CD4-positive, CD25-positive, alpha-beta regulatory T cell (primary cell): ENCODE measurements around the gene APOBEC3B. TPM values are rescaled to one million over a fixed set of nuclear protein-coding genes. Genes with fewer than 3 reads are reported as not detected.

ENCODE experiments used
- ATAC-seq, 2 donors: fragments of 150-1000 bp; cut with Tn5 transposase; one replicate each; pipeline ENCODE4 v1.10.0; 2021; ENCODE audit warnings: low read depth in 2 of 2, moderate number of reproducible peaks in 2 of 2, moderate library complexity in 1 of 2
- DNase-seq, 3 donors: peaks; one replicate each; pipeline versions ENCODE4 v3.0.0 to v3.0.0-alpha.2; 2012 to 2022; ENCODE audit warnings: mixed read lengths in 1 of 3
- H3K27ac ChIP-seq: one replicate; pipeline ENCODE4 v1.7.0; 2013; ENCODE audit warnings: mild to moderate bottlenecking, low read length; ENCODE audit not compliant: insufficient read depth, poor library complexity, severe bottlenecking
- H3K27me3 ChIP-seq: one replicate; pipeline ENCODE4 v1.7.0; 2013; ENCODE audit warnings: low read length; ENCODE audit not compliant: control insufficient read depth, insufficient read depth
- H3K36me3 ChIP-seq: one replicate; pipeline ENCODE4 v1.7.0; 2013; ENCODE audit warnings: mild to moderate bottlenecking, low read length, moderate library complexity; ENCODE audit not compliant: control insufficient read depth, insufficient read depth
- H3K4me1 ChIP-seq: 2 replicates; pipeline ENCODE4 v1.7.0; 2013; ENCODE audit warnings: mild to moderate bottlenecking, low read length; ENCODE audit not compliant: insufficient read depth, control insufficient read depth, poor library complexity, severe bottlenecking
- H3K4me3 ChIP-seq: one replicate; pipeline ENCODE4 v1.7.0; 2013; ENCODE audit warnings: low read depth, mild to moderate bottlenecking, low read length, moderate library complexity
- H3K9me3 ChIP-seq, 2 experiments: 1 replicate in 1 of 2; 2 replicates in 1 of 2; pipeline ENCODE4 v1.7.0; 2013; ENCODE audit warnings: low read length in 2 of 2, mild to moderate bottlenecking in 1 of 2, moderate library complexity in 1 of 2; ENCODE audit not compliant: control insufficient read depth in 2 of 2
- H3K27ac Mint-ChIP-seq, 3 donors: one replicate each; pipeline ENCODE4 v1.8.0; 2020 to 2022; ENCODE audit warnings: mild to moderate bottlenecking in 3 of 3, mixed read lengths in 3 of 3, moderate library complexity in 2 of 3
- H3K27me3 Mint-ChIP-seq: one replicate; pipeline ENCODE4 v1.8.0; 2022; ENCODE audit warnings: mild to moderate bottlenecking, mixed read lengths
- H3K36me3 Mint-ChIP-seq: one replicate; pipeline ENCODE4 v1.8.0; 2020; ENCODE audit warnings: mixed read lengths
- H3K4me1 Mint-ChIP-seq, 4 donors: one replicate each; pipeline ENCODE4 v1.8.0; 2020 to 2022; ENCODE audit warnings: mixed read lengths in 4 of 4, mild to moderate bottlenecking in 1 of 4
- H3K4me3 Mint-ChIP-seq, 4 donors: one replicate each; pipeline ENCODE4 v1.8.0; 2020 to 2022; ENCODE audit warnings: mild to moderate bottlenecking in 4 of 4, mixed read lengths in 4 of 4, moderate library complexity in 3 of 4
- H3K9me3 Mint-ChIP-seq, 7 donors: one replicate each; pipeline ENCODE4 v1.8.0; 2020 to 2022; ENCODE audit warnings: mixed read lengths in 7 of 7, mild to moderate bottlenecking in 3 of 7, moderate library complexity in 2 of 7
- polyA plus RNA-seq, 4 donors: library from polyadenylated mRNA; unstranded; fragments of 300-500 nt; fragmentation: Illumina TruSeq; gene quantifications; one replicate each; pipeline ENCODE4 v1.2.3, GENCODE V29; 2021
- total RNA-seq: library from RNA; stranded (reverse); gene quantifications from one replicate; pipeline ENCODE4 v1.2.3, GENCODE V29; 2022

The APOBEC3B gene
- total RNA-seq (2.1 TPM), polyA plus RNA-seq (1 to 10 TPM in 2 of 4 donors, under 1 TPM in 2; 0.17 to 1.4 (median 1.1) TPM)

DNA sequence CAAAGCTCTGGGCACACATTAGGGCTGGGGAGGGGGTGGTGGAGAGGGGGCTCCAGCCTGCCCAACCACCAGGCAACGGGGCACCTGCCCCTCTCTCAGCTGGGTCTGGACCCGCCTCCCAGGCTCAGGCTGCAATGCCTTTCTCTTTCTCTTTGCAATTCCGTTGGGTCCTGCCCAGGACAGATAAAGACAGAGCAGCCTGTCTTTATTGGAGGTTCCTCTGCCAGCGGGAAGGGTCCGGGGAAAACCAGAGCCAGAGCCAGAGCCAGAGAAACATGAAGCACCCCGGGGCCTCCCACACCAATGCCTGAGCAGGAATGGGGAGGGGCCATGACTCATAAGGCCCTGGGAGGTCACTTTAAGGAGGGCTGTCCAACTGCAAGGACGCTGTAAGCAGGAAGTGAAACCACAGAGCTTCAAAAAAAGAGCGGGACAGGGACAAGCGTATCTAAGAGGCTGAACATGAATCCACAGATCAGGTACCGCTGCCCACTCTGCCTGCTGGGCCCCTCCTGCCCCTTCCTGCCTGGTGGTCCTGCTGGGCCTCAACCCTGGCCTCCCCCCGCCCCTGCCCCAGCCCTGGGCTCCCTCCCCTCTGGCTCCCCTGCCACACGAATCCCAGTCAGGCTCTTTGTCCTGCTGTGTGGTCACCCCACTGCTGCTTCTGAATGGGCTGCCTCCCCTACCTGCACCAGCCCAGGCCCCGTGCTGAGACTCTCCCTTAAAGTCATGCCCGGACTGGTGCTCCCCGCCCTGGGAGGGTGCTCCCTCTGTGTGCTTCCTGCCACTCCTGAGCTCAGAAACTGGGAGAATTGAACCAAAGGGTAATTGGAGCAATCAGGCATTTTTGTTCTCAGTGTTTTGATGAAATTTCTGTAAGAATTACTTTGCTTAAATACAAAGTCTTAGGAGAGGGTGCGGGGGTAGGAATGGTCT lies at the start of gene APOBEC3B:
TSS of gene APOBEC3B (plus strand) at position 356 of the 936 bp plus-strand sequence. CDS start at position 463, 107 bp downstream.
- peak within 1 kb of the TSS; percentile 26 for H3K4me3 ChIP-seq
- H3K36me3 Mint-ChIP-seq = peaks cover 4% of the 10 kb centered on the region

DNA sequence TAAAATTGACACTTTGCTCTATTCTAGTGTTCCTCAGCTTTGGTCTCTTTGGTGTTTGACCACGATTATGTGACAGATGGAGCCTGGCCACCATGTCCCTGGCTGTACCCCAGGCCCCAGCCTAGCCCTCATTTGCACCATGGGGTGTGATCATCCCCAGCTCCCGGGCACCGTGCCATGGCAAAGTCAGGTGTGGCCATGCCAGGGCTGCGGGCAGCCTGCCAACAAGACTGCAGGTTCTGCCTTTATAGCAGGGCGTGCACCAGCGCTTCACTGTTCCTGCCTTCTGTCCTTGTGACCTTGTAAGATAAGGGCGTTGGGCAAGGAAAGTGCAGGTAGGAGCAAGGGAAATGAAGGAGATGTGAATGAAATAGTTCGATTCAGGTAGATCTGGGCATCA lies 47.1 kb upstream of the APOBEC3B start:
- H3K27ac Mint-ChIP-seq = no peak overlapping the region
- Histone ChIP-seq H3K27me3 (no peaks in the 10 kb centered on the region), H3K36me3 (no peaks in the 10 kb centered on the region), H3K4me1 (no peaks in the 10 kb centered on the region), H3K27ac (no peak overlapping the region), H3K9me3 (no peaks in the 10 kb centered on the region), H3K4me3 (no peak overlapping the region)
- no peaks in the 10 kb centered on the region for H3K36me3 Mint-ChIP-seq
- peaks cover 0 to 1% (median 0%) of the 10 kb centered on the region in 7 donors for H3K9me3 Mint-ChIP-seq
- no peak for ATAC-seq
- H3K27me3 Mint-ChIP-seq = peaks cover 19% of the 10 kb centered on the region
- H3K4me1 Mint-ChIP-seq = no peaks in the 10 kb centered on the region
- H3K4me3 Mint-ChIP-seq = no peak overlapping the region
- DNase-seq = no peak

More for the DNA sequence above, at the start of gene APOBEC3B:
- Mint-ChIP-seq H3K4me3 (peak within 1 kb of the TSS; percentile 59 to 97 (median 88)), H3K9me3 (peaks cover 0 to 9% (median 1%) of the 10 kb centered on the region in 7 donors), H3K27me3 (peaks cover 18% of the 10 kb centered on the region), H3K27ac (peak within 1 kb of the TSS in 2 of 3 donors; percentile 84 to 91), H3K4me1 (peaks cover 4 to 45% (median 21%) of the 10 kb centered on the region in 4 donors)
- Histone ChIP-seq H3K4me1 (peaks cover 19% of the 10 kb centered on the region), H3K36me3 (no peaks in the 10 kb centered on the region), H3K9me3 (no peaks in the 10 kb centered on the region), H3K27me3 (no peaks in the 10 kb centered on the region), H3K27ac (no peak within 1 kb of the TSS)
- DNase-seq (peak; percentile 23 to 88 (median 43)), ATAC-seq (peak; percentile 40 to 46)

- DNase-seq (no peak), ATAC-seq (no peak)
- Mint-ChIP-seq H3K27ac (no peak overlapping the region), H3K4me3 (no peak overlapping the region), H3K27me3 (peaks cover 16% of the 10 kb centered on the region), H3K4me1 (no peaks in the 10 kb centered on the region), H3K9me3 (peaks cover 0 to 1% (median 0%) of the 10 kb centered on the region in 7 donors), H3K36me3 (no peaks in the 10 kb centered on the region)
- no peaks in the 10 kb centered on the region for H3K27me3 ChIP-seq
- H3K4me1 ChIP-seq = no peaks in the 10 kb centered on the region
- H3K36me3 ChIP-seq = no peaks in the 10 kb centered on the region
- H3K4me3 ChIP-seq = no peak overlapping the region
- no peaks in the 10 kb centered on the region for H3K9me3 ChIP-seq
- H3K27ac ChIP-seq = no peak overlapping the region
Measured at GRCh38 chr22:38935616-38936015, 46.5 kb upstream of the APOBEC3B start.

GRCh38 chr22:38936562-38936961 lies 45.6 kb upstream of the APOBEC3B start:
- Mint-ChIP-seq H3K9me3 (peaks cover 0 to 1% (median 0%) of the 10 kb centered on the region in 7 donors), H3K4me3 (no peak overlapping the region), H3K36me3 (no peaks in the 10 kb centered on the region), H3K4me1 (peaks cover 2 to 7% (median 5%) of the 10 kb centered on the region in 4 donors), H3K27me3 (peaks cover 21% of the 10 kb centered on the region), H3K27ac (no peak overlapping the region)
- Histone ChIP-seq H3K9me3 (no peaks in the 10 kb centered on the region), H3K27me3 (no peaks in the 10 kb centered on the region), H3K4me3 (no peak overlapping the region), H3K4me1 (peaks cover 7% of the 10 kb centered on the region), H3K27ac (no peak overlapping the region), H3K36me3 (no peaks in the 10 kb centered on the region)
- ATAC-seq (no peak), DNase-seq (no peak)

DNA sequence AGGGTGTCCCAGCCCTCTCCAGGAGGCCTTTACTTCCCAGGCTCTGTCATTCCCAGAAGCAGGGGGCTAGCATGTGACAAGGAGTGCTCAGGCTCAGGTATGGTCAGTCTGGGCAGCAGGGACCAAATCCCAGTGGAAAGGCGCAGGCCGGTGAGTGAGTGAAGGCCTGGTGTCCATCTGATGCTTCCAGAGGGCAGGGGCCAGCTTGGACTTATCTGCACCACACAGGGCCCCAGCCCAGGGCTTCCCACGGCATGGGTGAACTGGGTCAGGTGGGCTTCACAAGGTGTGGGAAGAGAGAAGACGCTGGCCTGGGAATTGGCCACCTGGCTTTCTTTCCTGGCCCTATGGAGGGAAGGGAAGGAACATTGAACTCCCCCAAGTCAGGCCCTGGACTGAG lies 45.1 kb upstream of the APOBEC3B start:
- peaks cover 7 to 12% (median 10%) of the 10 kb centered on the region in 4 donors for H3K4me1 Mint-ChIP-seq
- Histone ChIP-seq H3K27me3 (no peaks in the 10 kb centered on the region), H3K4me1 (peaks cover 9% of the 10 kb centered on the region), H3K27ac (no peak overlapping the region), H3K9me3 (no peaks in the 10 kb centered on the region), H3K36me3 (no peaks in the 10 kb centered on the region), H3K4me3 (no peak overlapping the region)
- DNase-seq (no peak), ATAC-seq (no peak)
- no peak overlapping the region for H3K4me3 Mint-ChIP-seq
- no peak overlapping the region for H3K27ac Mint-ChIP-seq
- peaks cover 24% of the 10 kb centered on the region for H3K27me3 Mint-ChIP-seq
- no peaks in the 10 kb centered on the region for H3K36me3 Mint-ChIP-seq
- peaks cover 0 to 1% (median 0%) of the 10 kb centered on the region in 7 donors for H3K9me3 Mint-ChIP-seq

- Histone ChIP-seq H3K27me3 (no peaks in the 10 kb centered on the region), H3K4me3 (no peak overlapping the region), H3K27ac (no peak overlapping the region), H3K9me3 (no peaks in the 10 kb centered on the region), H3K4me1 (peaks cover 9% of the 10 kb centered on the region), H3K36me3 (no peaks in the 10 kb centered on the region)
- Mint-ChIP-seq H3K9me3 (peaks cover 0 to 1% (median 0%) of the 10 kb centered on the region in 7 donors), H3K4me3 (no peak overlapping the region), H3K36me3 (no peaks in the 10 kb centered on the region), H3K27ac (no peak overlapping the region), H3K27me3 (peaks cover 21% of the 10 kb centered on the region), H3K4me1 (peaks cover 9 to 14% (median 11%) of the 10 kb centered on the region in 4 donors)
- DNase-seq (no peak), ATAC-seq (no peak)
Measured at GRCh38 chr22:38937541-38937940, 44.6 kb upstream of the APOBEC3B start.

DNA sequence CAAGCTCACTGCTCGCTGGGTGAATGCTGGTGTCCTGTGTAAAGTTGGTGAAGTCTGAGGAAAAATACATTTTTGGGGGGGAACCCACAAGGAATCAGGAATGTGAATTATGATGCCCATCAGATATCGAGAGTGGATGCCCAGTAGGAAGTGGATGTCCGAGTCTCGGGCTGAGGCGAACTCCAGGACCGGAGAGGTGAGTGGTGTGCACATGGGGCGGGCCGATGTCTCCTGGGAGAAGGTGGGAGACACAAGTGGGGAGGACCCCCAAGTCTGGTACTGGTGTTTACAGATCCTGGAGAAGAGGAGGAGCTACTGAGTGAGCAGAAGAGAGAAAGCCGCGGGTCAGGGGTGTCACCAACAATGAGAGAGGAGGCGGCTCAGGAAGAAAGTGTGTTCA lies 43.9 kb upstream of the APOBEC3B start:
- peaks cover 9 to 17% (median 11%) of the 10 kb centered on the region in 4 donors for H3K4me1 Mint-ChIP-seq
- Histone ChIP-seq H3K27me3 (peaks cover 2% of the 10 kb centered on the region), H3K4me1 (peaks cover 9% of the 10 kb centered on the region), H3K27ac (no peak overlapping the region), H3K4me3 (no peak overlapping the region), H3K36me3 (no peaks in the 10 kb centered on the region), H3K9me3 (no peaks in the 10 kb centered on the region)
- no peak overlapping the region for H3K4me3 Mint-ChIP-seq
- no peaks in the 10 kb centered on the region for H3K36me3 Mint-ChIP-seq
- DNase-seq = no peak
- peaks cover 16% of the 10 kb centered on the region for H3K27me3 Mint-ChIP-seq
- no peak for ATAC-seq
- no peak overlapping the region for H3K27ac Mint-ChIP-seq
- peaks cover 0 to 1% (median 0%) of the 10 kb centered on the region in 7 donors for H3K9me3 Mint-ChIP-seq
